KOPT-K1 (cell line): ENCODE measurements around the gene PPARGC1A.

Source experiments
- H3K27ac ChIP-seq: fragments of 200-600 bp; sonication (generic); 2 replicates; pipeline ENCODE4 v1.5.1; 2016; ENCODE audit warnings: antibody characterized with exemption, mild to moderate bottlenecking, low read depth, low read length; ENCODE audit not compliant: poor library complexity, severe bottlenecking
- H3K36me3 ChIP-seq: fragments of 200-600 bp; sonication (generic); 2 replicates; pipeline ENCODE4 v1.5.1; 2017; ENCODE audit warnings: antibody characterized with exemption, mild to moderate bottlenecking, low read length, moderate library complexity; ENCODE audit not compliant: insufficient read depth
- H3K9me3 ChIP-seq: fragments of 200-600 bp; sonication (generic); 2 replicates; pipeline ENCODE4 v1.5.1; 2017; ENCODE audit warnings: antibody characterized with exemption, low read length, mild to moderate bottlenecking; ENCODE audit not compliant: insufficient read depth, poor library complexity, severe bottlenecking

Gene PPARGC1A

DNA sequence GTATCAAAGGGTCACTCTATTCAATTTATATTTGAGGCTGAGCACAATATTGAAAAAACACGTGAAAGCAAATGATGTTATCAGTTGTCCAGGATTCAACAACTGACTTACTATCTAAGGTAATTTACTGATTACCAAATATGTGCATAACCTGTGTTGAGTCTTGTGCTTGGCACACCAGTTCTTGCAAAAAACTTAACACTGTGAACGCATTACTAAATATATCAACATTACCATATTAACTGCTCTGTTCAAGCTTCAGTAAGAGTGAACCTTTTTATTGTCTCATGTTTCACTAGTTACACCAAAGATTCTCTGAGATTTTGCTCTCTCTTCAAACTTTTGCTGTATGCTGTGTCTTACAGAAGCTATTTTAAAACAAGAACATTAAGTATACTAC, 38.4 kb downstream of the PPARGC1A start:
- H3K9me3 ChIP-seq = no peaks in the 10 kb centered on the region
- no peak overlapping the region for H3K27ac ChIP-seq
- no peaks in the 10 kb centered on the region for H3K36me3 ChIP-seq

DNA sequence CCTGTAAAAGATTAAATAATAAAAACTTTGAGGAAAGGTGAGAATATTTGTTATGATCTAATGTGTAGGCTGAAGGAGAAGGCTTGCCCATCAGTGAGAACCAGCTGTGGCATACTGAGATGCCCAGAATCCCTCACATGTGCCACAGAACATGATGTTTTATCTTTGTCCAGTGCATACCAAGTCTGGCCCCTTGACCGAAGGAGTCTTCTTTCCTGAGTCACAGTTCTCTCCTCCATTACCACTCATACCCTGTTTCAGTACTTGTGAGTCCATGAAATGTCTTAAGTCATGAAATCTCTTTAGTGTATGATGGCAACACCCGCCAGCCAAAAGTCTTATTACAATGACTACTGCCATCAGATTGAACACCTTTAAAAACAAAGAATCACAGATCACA, 42.7 kb downstream of the PPARGC1A start:
- Histone ChIP-seq H3K36me3 (no peaks in the 10 kb centered on the region), H3K9me3 (no peaks in the 10 kb centered on the region), H3K27ac (no peak overlapping the region)

DNA sequence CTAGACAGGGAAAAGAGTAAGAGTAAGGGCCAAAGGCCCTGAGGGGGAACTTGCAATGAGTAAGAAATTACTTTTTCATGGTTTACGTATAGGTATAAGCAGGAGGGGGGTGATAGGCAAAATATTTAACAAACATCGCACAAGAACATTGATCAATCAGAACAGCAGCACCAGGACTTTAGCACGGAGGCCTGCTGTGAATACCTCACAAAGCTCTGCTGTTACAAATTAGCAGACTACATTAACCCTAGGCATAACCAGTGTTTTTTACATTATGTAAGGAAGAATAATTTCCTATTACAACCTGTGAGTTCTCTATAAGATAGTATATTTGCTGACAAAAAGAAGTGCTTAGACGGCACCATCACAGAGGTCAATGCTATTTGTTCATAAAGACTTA, 44.9 kb downstream of the PPARGC1A start:
- no peak overlapping the region for H3K27ac ChIP-seq
- no peaks in the 10 kb centered on the region for H3K9me3 ChIP-seq
- H3K36me3 ChIP-seq = no peaks in the 10 kb centered on the region

DNA sequence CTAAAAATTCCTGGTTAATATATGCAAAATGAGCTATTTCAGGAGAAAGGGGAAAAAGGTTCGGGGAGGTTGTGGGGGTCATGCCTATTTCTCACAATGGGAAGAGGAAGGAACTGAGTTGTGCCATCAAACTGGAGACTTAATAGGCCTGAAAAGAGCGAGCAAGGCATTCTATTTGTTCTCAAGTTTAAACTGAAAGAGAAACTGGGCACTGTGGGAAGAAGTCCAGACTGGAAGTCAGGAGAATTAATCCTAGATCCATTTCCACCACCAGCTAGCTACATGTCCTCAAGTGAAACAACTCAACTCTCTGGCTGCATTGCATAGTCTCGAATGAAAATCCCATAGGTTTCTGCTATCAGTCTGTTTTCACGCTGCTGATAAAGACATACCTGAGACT, 50.6 kb downstream of the PPARGC1A start:
- H3K9me3 ChIP-seq = no peaks in the 10 kb centered on the region
- H3K36me3 ChIP-seq = no peaks in the 10 kb centered on the region
- H3K27ac ChIP-seq = no peak overlapping the region

DNA sequence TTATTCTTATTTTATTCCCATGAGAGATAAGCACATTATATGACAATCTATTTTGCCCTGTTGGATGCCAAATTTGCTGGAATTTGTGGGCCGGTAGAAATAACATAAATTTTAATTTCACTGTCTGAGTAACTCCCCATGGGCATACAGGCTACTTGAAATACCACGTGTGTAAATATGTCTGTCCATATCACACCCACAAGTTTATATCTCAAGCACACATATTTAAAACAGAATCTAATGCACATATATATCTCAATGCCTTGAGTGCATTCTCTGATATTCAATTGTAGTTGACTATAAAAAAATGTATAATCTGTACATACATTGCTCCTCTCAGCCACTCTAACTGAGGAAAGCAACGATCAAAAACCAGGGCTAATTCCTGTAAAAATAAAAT, 51.2 kb downstream of the PPARGC1A start:
- Histone ChIP-seq H3K36me3 (no peaks in the 10 kb centered on the region), H3K27ac (no peak overlapping the region), H3K9me3 (no peaks in the 10 kb centered on the region)

DNA sequence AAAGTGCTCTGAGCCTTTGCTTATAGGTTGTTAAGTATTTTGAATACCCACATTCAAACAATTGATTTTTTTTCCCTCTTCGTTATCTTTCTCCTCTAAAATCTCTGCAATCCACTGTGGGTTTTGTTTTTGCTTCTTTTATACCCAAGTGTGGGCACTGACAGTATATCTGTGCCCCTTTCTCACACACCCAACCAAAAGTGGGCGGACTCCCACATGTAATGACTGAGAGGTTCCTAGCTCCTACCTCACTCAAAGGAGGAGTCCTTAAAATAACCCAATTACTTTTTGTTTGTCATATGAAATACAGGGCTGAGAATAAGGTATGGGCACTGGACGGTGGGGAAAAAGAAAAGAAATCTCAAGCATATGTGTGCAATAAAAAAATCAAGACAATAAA, 51.7 kb downstream of the PPARGC1A start:
- Histone ChIP-seq H3K9me3 (no peaks in the 10 kb centered on the region), H3K27ac (no peak overlapping the region), H3K36me3 (no peaks in the 10 kb centered on the region)

DNA sequence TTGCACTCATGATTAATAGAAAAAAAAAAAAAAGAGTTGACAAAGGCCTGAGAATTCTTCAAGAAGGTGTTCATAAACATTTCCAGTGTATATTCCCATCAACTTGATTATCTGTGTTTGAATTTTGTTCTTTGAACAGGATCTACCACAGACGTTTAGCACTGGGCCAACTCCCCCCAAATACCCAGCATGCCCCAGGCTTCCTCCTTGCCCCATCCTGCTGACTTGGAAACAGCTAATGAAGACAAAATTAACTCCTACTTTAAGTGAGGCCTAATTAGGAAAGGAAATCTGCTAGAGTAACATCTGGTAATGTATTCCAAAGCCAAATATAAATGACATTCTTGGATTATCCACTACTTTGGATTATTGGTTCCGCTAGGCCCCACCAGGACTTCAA, 52.5 kb downstream of the PPARGC1A start:
- no peaks in the 10 kb centered on the region for H3K36me3 ChIP-seq
- H3K9me3 ChIP-seq = no peaks in the 10 kb centered on the region
- no peak overlapping the region for H3K27ac ChIP-seq

DNA sequence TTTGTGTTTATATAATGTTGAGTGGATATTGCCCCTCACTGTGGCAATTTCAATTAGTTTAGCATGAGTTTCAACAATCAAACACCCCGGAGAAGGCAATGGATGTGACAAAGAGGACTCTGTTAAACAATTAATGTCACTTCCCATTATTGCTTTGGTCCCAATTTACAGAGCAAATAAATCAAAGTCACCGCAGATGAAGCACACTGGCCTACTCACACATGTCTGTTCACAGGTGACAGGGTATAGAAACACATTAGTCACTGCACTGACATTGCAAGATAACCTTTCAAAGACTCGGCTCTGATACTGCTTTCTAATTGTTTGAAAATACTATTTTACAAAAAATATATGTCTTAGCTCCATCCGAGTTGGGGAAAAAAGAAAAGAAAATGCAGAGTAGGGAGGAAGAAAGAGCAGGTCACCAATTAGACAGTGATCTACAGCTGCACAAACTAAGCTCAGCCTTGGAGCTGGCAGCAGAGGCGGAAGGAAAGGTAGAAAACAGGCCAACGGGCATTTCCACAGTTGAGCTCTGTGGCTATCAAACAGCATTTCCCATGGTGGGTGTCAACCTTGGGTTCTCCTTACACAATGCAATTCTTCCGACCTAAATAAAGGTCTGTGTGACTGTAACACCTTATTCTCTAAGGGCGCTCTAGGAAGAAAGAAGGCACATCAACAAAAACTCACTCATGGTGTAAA, 53.9 kb downstream of the PPARGC1A start:
- Histone ChIP-seq H3K27ac (no peak overlapping the region), H3K36me3 (no peaks in the 10 kb centered on the region), H3K9me3 (no peaks in the 10 kb centered on the region)

DNA sequence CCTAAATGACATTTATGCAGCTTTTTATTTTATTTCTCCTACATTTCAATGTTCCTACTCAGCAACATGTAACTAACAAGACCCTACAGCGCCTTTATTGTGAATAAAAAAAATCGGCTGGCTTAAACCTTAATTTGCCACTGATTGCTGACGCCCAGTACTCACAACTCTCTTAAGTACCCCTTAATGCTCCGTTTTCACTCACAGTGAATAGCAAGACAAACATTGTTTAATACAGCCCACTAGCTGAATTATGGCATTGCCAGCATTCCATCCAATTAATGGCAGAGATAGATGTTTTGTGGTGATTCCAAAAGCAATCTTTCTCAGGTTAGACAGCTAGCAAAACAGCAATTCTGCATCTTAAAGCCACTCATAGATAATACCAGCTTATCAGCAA, 61.1 kb downstream of the PPARGC1A start:
- Histone ChIP-seq H3K9me3 (no peaks in the 10 kb centered on the region), H3K36me3 (no peaks in the 10 kb centered on the region), H3K27ac (no peak overlapping the region)

DNA sequence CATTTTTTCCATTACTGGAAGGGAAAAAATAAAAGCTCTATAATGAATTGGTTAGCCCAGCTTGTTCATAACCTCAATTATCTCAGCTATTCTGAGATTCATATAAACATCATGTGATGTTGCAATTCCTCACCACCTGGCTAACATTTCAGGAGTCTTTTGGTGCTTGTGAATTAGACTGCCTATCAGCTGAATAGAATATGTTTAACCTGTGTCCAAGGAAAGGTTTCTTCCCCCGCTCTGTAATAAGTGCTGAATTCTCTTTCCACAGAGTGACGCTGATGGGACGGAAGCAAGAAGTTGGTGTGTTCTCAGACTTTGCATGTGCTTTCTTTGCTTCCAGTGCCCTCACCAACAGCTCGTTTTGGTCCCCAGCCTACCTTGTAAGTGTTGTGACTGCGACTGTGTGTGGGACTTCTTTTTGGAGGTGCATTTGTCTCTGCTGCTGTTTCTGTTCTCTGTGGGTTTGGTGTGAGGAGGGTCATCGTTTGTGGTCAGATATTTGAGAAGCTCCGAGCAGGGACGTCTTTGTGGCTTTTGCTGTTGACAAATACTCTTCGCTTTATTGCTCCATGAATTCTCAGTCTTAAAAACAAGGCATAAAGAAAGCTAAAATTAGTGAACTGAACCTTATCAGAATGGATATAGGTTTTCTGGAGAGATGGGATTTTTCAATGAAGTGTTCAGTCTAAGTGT, 61.7 kb downstream of the PPARGC1A start:
- Histone ChIP-seq H3K9me3 (no peaks in the 10 kb centered on the region), H3K27ac (no peak overlapping the region), H3K36me3 (no peaks in the 10 kb centered on the region)

DNA sequence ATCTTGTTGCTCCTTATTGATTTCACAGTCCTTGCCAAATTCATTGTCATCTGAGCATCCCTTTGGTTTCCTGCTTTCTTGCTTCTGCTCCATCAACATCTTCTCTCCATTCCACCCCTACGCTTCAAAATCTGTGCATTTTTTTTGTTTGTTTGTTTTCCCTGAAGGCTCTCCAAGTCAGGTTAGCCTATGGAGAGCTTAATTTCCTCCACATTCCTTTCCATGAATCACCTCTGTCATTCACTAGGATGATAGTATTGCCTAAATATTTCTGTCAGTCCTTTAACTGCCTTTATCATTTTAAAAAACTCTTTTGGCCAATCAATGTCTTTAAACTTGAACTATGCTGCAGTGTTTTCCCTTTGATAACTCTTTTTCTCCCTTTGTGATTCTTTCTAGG, 67.7 kb downstream of the PPARGC1A start:
- Histone ChIP-seq H3K27ac (no peak overlapping the region), H3K36me3 (no peaks in the 10 kb centered on the region)

DNA sequence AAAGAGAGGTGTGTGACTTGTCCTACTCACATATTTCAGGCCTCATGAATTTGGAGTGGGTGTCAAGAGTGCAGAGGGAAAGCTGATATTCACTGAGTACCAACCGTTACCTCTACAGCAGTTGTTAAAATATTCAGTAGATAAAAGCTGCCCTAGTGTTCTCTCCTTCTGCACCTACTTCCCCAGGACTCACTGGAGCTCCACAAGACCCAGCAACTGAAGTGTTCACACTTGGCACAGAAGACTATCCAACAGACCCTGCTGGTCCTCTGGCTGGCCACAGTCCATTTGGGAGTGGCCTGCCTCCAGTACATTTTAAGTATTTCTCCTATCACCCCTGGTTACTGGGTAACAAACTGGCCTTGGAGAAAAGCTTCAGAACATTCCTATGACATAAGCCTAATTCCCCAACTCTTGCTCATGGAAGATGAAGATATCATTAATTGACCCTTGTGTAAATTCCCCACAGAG, 70.8 kb downstream of the PPARGC1A start:
- Histone ChIP-seq H3K36me3 (no peaks in the 10 kb centered on the region), H3K27ac (no peak overlapping the region)

More for the DNA sequence above, 67.7 kb downstream of the PPARGC1A start:
- no peaks in the 10 kb centered on the region for H3K9me3 ChIP-seq

DNA sequence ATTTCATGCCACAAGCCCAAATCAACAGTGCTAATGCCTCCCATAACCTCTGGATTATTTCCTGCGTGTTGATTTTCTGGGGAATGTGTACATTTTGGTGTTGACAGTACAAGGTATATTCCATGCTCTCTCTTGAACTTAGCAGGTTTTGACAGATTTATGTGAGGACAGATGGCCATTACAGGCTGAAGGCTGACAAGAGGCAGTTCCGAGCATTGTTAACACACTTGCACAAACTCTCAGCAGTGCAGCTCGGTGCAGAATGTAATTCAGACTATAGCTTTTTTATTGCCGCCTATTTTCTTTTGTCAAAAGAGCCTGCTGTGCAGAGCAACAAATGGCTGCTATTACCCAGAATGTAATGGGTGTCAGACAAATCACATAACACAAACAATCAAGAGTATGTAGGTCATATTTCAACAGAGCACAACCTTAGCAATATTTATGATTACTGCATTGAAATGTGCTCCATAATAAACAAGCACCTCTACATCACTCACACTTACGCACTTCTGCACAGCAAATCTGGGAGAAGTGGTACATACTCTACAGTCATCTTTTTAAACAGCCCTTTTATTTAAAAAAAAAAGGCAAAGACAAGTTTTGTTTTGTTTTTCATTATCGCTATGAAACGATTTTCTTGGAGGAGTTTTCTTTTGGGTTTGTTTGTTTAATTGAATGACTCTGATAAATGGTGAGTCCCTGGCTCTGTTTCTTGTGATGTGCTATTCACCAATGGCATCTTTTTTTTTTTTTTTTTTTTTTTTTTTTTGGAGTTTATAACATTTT, 71.6 kb downstream of the PPARGC1A start:
- Histone ChIP-seq H3K27ac (no peak overlapping the region), H3K36me3 (no peaks in the 10 kb centered on the region), H3K9me3 (no peaks in the 10 kb centered on the region)

More for the DNA sequence above, 70.8 kb downstream of the PPARGC1A start:
- H3K9me3 ChIP-seq = no peaks in the 10 kb centered on the region

DNA sequence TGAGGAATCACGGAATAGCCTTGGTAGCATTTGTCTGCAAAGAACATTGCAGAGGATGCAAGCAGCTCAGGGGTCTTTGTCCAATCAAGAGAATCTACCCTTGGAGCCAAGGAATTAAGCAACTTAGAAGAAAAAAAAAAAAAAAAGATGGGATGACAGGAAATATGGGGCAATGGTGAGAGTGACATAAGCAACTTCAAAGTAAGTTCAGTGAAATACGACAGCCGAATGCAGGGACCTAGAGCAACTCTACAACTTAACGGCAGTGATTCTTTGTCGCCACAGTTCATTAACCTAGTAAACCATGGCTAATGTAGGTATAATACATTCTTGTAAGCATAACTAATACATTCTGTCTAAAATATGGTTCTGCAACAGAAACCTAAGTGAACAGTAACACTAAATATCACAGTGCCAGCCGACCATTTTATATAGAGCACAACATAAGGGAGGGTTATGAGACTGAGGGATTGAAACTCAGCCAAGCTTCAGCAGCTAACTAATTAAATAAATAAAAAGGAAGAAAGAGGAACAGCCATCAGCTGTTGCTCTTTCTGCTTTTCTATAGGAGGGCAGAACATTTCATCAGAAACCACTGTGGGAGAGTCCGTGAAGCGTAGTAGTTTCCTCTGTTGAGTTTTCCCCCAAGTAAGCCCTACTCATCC, 74.7 kb downstream of the PPARGC1A start:
- H3K27ac ChIP-seq = no peak overlapping the region
- H3K9me3 ChIP-seq = no peaks in the 10 kb centered on the region

DNA sequence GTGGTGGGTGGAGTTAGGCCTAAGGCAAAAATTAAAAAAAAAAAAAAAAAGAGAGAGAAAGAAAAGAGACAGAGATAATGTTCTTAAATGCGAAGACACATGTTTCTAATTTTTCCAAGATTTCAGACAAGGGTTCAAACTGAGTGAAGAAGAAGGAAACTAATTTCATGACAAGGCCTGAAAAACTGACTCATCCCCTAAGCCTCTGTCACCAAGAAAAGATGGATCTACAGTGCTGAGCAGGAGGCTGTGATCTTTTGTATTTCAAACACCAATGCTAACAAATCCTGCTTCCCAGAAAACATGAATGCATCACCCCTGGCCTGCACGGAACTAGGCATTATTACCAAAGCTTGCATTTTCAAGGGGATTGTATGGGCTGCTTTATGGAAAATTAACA, 75.3 kb downstream of the PPARGC1A start:
- H3K27ac ChIP-seq = no peak overlapping the region

More for the DNA sequence above, 74.7 kb downstream of the PPARGC1A start:
- no peaks in the 10 kb centered on the region for H3K36me3 ChIP-seq

More for the DNA sequence above, 75.3 kb downstream of the PPARGC1A start:
- Histone ChIP-seq H3K36me3 (no peaks in the 10 kb centered on the region), H3K9me3 (no peaks in the 10 kb centered on the region)
